ENCODE results near the gene KIF1A. TPM values are rescaled to one million over a fixed set of nuclear protein-coding genes. Genes with fewer than 3 reads are reported as not detected.

The KIF1A gene
- total RNA-seq, 1 experiment from 2014 or later = not detected

- H3K4me3 ChIP-seq = no peak overlapping the region
- no peak overlapping the region for H3K4me2 ChIP-seq
- no TSS peak for BruUV-seq (replicated peaks)
- no peaks in the 10 kb centered on the region for H3F3A ChIP-seq (ENCODE audit: insufficient read depth, low read depth)
- TF ChIP-seq, protein P1, sequence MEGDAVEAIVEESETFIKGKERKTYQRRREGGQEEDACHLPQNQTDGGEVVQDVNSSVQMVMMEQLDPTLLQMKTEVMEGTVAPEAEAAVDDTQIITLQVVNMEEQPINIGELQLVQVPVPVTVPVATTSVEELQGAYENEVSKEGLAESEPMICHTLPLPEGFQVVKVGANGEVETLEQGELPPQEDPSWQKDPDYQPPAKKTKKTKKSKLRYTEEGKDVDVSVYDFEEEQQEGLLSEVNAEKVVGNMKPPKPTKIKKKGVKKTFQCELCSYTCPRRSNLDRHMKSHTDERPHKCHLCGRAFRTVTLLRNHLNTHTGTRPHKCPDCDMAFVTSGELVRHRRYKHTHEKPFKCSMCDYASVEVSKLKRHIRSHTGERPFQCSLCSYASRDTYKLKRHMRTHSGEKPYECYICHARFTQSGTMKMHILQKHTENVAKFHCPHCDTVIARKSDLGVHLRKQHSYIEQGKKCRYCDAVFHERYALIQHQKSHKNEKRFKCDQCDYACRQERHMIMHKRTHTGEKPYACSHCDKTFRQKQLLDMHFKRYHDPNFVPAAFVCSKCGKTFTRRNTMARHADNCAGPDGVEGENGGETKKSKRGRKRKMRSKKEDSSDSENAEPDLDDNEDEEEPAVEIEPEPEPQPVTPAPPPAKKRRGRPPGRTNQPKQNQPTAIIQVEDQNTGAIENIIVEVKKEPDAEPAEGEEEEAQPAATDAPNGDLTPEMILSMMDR (conservative IDR thresholded peaks at IDR 0.05) = no peak
- TF ChIP-seq EZH2 (IDR thresholded peaks at IDR 0.05; ENCODE audit: low read depth) = no peak
- no peak for DNase-seq
- no peak overlapping the region for H3K27ac ChIP-seq
- no peaks in the 10 kb centered on the region for H3K9me3 ChIP-seq (ENCODE audit: insufficient read depth, low read depth)
- H4K20me1 ChIP-seq (ENCODE audit: insufficient read depth) = no peaks in the 10 kb centered on the region
- H3K4me1 ChIP-seq (replicated peaks; ENCODE audit: insufficient read depth) = no peaks in the 10 kb centered on the region
- POLR2A ChIA-PET (ENCODE audit: unreplicated experiment) = no interaction called here
- H2AFZ ChIP-seq = no peak overlapping the region
- no peaks in the 10 kb centered on the region for H3K9me2 ChIP-seq (ENCODE audit: insufficient read depth)
- no peaks in the 10 kb centered on the region for H3K36me3 ChIP-seq (ENCODE audit: low read depth)
- peaks cover 37% of the 10 kb centered on the region for H3K27me3 ChIP-seq (ENCODE audit: insufficient read depth, low read depth)
- intact Hi-C loops (cut with micrococcal nuclease; ENCODE audit: unreplicated experiment) = no loop called here
- H3K79me2 ChIP-seq (ENCODE audit: low read depth) = no peaks in the 10 kb centered on the region
- CTCF ChIA-PET = no interaction called here
Observed at GRCh38 chr2:240689975-240690374, 130.0 kb downstream of the KIF1A start.

DNA sequence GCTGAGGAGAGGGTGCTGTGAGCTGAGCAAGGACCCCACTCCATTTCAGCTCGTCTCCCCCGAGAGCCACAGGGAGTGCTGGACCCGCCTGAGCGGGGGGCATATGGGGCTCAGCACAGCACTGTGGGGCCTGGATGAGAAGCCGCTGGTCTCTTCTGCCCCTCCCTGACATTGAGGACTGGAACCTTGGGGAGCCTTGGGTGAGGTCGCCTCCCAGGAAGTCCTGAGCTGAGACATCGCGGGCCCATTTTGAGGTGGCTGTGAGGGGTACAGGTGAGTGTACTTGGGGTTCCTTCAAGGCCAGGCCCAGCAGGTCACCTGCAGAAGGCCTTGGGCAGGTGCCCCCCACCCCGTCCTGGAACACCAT, 131.5 kb downstream of the KIF1A start:
- no peak overlapping the region for H3K27ac ChIP-seq
- intact Hi-C loops (cut with micrococcal nuclease; ENCODE audit: unreplicated experiment) = no loop called here
- TF ChIP-seq, protein P1 (conservative IDR thresholded peaks at IDR 0.05) = no peak
- TF ChIP-seq EZH2 (IDR thresholded peaks at IDR 0.05; ENCODE audit: low read depth) = no peak
- ChIA-PET POLR2A (ENCODE audit: unreplicated experiment) (no interaction called here), CTCF (no interaction called here)
- H3F3A ChIP-seq (ENCODE audit: insufficient read depth, low read depth) = no peaks in the 10 kb centered on the region
- H3K9me2 ChIP-seq (ENCODE audit: insufficient read depth) = no peaks in the 10 kb centered on the region
- BruUV-seq (replicated peaks) = no TSS peak
- H3K27me3 ChIP-seq (ENCODE audit: insufficient read depth, low read depth) = peaks cover 46% of the 10 kb centered on the region
- H3K9me3 ChIP-seq (ENCODE audit: insufficient read depth, low read depth) = no peaks in the 10 kb centered on the region
- H3K4me3 ChIP-seq = no peak overlapping the region
- H3K4me2 ChIP-seq = no peak overlapping the region
- no peak for DNase-seq
- H3K4me1 ChIP-seq (replicated peaks; ENCODE audit: insufficient read depth) = no peaks in the 10 kb centered on the region
- H3K36me3 ChIP-seq (ENCODE audit: low read depth) = no peaks in the 10 kb centered on the region
- no peaks in the 10 kb centered on the region for H4K20me1 ChIP-seq (ENCODE audit: insufficient read depth)
- H3K79me2 ChIP-seq (ENCODE audit: low read depth) = no peaks in the 10 kb centered on the region
- no peak overlapping the region for H2AFZ ChIP-seq

DNA sequence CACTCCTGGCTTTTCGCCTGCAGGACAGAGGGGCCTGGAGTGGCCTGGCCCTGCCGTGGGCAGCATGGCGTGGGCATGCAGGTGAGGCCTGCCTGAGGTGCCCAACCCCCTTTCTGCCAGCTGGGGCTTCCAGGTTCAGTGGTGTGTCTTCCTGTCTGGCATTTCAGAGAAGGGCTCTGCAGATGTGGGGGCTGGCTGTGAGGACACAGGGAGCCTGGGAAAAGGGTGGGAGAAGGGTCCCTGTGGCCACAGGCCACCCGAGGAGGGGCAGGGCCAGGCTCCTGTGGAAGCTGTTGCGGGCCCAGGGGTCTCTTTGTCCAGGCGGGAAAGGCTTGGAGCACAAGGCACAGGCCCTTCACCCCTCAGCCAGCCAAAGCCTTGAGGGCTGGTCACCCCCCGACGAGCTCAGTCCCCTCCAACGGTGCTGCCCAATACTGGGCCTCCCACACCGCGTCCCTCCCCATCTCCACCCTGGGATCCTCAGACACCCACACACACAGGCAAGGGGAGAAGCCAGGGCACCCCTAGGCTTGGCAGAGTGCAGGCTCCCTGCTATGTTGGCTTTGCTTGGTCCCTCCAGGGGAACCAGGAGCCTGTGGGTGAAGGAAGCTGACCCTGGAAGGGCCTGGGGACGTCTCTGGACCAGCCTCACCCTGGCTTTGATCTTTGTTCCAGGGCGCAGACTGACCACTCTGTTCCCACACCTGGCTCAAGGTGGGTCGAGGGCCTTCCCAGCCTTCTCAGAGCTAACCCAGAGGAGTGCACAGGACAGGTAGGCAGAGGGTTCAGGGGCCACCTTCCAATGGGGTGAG, 132.1 kb downstream of the KIF1A start:
- Histone ChIP-seq H4K20me1 (ENCODE audit: insufficient read depth) (no peaks in the 10 kb centered on the region), H3K27me3 (ENCODE audit: insufficient read depth, low read depth) (peaks cover 46% of the 10 kb centered on the region), H3K36me3 (ENCODE audit: low read depth) (no peaks in the 10 kb centered on the region), H3K9me2 (ENCODE audit: insufficient read depth) (no peaks in the 10 kb centered on the region), H3K27ac (no peak overlapping the region), H3F3A (ENCODE audit: insufficient read depth, low read depth) (no peaks in the 10 kb centered on the region), H3K4me3 (no peak overlapping the region), H3K4me2 (no peak overlapping the region), H2AFZ (no peak overlapping the region), H3K9me3 (ENCODE audit: insufficient read depth, low read depth) (no peaks in the 10 kb centered on the region), H3K4me1 (replicated peaks; ENCODE audit: insufficient read depth) (no peaks in the 10 kb centered on the region), H3K79me2 (ENCODE audit: low read depth) (no peaks in the 10 kb centered on the region)
- TF ChIP-seq, protein P1 (conservative IDR thresholded peaks at IDR 0.05) = no peak
- TF ChIP-seq EZH2 (IDR thresholded peaks at IDR 0.05; ENCODE audit: low read depth) = no peak
- ChIA-PET CTCF (no interaction called here), POLR2A (ENCODE audit: unreplicated experiment) (no interaction called here)
- no TSS peak for BruUV-seq (replicated peaks)
- intact Hi-C loops (cut with micrococcal nuclease; ENCODE audit: unreplicated experiment) = no loop called here
- DNase-seq = no peak
